ENCODE measurements around the gene ZFPL1. TPM values are rescaled to one million over a fixed set of nuclear protein-coding genes. Genes with fewer than 3 reads are reported as not detected.
A peak's percentile ranks its signal among the peaks of the same experiment; 100 is the strongest.

The ZFPL1 gene
- total and polyA plus RNA-seq, 8 donors, result 15.2 to 52.1 (median 18.3) TPM

DNA sequence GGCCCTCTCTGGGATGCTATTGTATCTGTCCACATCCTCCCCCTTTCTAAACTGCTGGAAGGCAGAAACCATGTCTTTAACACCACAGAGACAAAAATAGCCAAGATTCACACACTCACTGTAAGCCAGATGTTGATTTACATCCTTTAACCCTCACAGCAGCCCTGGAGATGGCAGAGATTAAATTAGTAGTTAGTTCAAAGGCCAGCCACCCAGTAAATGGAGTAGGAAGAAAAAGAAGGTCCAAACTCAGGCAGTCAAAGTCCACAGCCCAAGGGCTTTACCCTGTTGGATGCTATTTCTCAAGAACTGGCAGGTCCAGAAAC, 35.6 kb downstream of the ZFPL1 start:
- ATAC-seq (no peak), FAIRE-seq (no peak), DNase-seq (no peak)
- H3K27me3 ChIP-seq, result no peaks in the 10 kb centered on the region
- peaks cover 17 to 26% (median 24%) of the 10 kb centered on the region in 3 donors for H3K4me1 ChIP-seq
- TF ChIP-seq, protein P1, sequence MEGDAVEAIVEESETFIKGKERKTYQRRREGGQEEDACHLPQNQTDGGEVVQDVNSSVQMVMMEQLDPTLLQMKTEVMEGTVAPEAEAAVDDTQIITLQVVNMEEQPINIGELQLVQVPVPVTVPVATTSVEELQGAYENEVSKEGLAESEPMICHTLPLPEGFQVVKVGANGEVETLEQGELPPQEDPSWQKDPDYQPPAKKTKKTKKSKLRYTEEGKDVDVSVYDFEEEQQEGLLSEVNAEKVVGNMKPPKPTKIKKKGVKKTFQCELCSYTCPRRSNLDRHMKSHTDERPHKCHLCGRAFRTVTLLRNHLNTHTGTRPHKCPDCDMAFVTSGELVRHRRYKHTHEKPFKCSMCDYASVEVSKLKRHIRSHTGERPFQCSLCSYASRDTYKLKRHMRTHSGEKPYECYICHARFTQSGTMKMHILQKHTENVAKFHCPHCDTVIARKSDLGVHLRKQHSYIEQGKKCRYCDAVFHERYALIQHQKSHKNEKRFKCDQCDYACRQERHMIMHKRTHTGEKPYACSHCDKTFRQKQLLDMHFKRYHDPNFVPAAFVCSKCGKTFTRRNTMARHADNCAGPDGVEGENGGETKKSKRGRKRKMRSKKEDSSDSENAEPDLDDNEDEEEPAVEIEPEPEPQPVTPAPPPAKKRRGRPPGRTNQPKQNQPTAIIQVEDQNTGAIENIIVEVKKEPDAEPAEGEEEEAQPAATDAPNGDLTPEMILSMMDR (IDR thresholded peaks at IDR 0.05), result no peak
- no peak overlapping the region for H3K4me3 ChIP-seq
- H3K36me3 ChIP-seq, result peaks cover 2 to 19% (median 3%) of the 10 kb centered on the region in 3 donors
- no peaks in the 10 kb centered on the region for H3K9me3 ChIP-seq
- H3K27ac ChIP-seq, result no peak overlapping the region
- intact Hi-C loops (cut with DNase I), result loop anchor here in 1 of 3 donors (10.0 kb wide), 1 partner anchor 105 kb away; the partner anchor contains the start of gene ARL2

GRCh38 chr11:65120831-65121230, 36.8 kb downstream of the ZFPL1 start:
- Histone ChIP-seq H3K9me3 (no peaks in the 10 kb centered on the region), H3K36me3 (peaks cover 3 to 25% (median 12%) of the 10 kb centered on the region in 3 donors), H3K27me3 (no peaks in the 10 kb centered on the region), H3K4me3 (peak overlapping the region in 3 of 4 donors; percentile 63 to 95 (median 74)), H3K27ac (peak overlapping the region in 2 of 4 donors; percentile 77 to 90), H3K4me1 (peaks cover 11 to 22% (median 16%) of the 10 kb centered on the region in 3 donors)
- WGBS, 2 donors, result 56 to 58% methylated on average over 3 of the region's 3 CpGs
- TF ChIP-seq, protein P1 (IDR thresholded peaks at IDR 0.05), result no peak
- DNase-seq (peak in 2 of 6 donors; percentile 1 to 17), FAIRE-seq (no peak), ATAC-seq (no peak)
- intact Hi-C loops (cut with DNase I), result no loop called here

DNA sequence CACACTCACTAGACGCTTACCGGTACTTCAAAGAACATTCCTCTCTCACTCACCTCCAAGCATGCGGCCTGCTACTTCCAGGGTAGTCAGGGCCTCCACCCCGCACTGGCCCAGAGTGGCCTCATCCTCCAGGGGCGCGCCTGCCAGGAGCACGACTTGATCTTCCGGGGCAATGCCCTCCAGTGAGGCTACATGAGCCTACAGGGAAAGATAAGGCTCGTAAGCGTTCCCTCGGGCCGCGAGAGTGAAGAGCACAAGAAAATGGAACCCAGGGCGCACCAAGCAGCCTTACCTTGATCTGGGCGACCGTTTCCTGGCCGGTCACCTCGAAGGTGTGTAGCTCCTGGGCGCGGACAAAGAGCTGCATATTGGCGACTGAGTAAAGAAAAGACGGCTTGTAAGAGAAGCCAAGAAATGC, 37.4 kb downstream of the ZFPL1 start:
- H3K36me3 ChIP-seq, result peaks cover 3 to 31% (median 17%) of the 10 kb centered on the region in 3 donors
- H3K27ac ChIP-seq, result peak overlapping the region; percentile 77 to 90 (median 84)
- no peaks in the 10 kb centered on the region for H3K9me3 ChIP-seq
- 0 to 2% methylated on average over 22 of the region's 22 CpGs for WGBS, 2 donors
- FAIRE-seq (no peak), ATAC-seq (no peak), DNase-seq (peak in 4 of 6 donors; percentile 34 to 66 (median 55))
- TF ChIP-seq, protein P1 (IDR thresholded peaks at IDR 0.05), result no peak
- intact Hi-C loops (cut with DNase I), result no loop called here
- H3K27me3 ChIP-seq, result no peaks in the 10 kb centered on the region
- peaks cover 4 to 16% (median 9%) of the 10 kb centered on the region in 3 donors for H3K4me1 ChIP-seq
- peak overlapping the region; percentile 63 to 95 (median 78) for H3K4me3 ChIP-seq

DNA sequence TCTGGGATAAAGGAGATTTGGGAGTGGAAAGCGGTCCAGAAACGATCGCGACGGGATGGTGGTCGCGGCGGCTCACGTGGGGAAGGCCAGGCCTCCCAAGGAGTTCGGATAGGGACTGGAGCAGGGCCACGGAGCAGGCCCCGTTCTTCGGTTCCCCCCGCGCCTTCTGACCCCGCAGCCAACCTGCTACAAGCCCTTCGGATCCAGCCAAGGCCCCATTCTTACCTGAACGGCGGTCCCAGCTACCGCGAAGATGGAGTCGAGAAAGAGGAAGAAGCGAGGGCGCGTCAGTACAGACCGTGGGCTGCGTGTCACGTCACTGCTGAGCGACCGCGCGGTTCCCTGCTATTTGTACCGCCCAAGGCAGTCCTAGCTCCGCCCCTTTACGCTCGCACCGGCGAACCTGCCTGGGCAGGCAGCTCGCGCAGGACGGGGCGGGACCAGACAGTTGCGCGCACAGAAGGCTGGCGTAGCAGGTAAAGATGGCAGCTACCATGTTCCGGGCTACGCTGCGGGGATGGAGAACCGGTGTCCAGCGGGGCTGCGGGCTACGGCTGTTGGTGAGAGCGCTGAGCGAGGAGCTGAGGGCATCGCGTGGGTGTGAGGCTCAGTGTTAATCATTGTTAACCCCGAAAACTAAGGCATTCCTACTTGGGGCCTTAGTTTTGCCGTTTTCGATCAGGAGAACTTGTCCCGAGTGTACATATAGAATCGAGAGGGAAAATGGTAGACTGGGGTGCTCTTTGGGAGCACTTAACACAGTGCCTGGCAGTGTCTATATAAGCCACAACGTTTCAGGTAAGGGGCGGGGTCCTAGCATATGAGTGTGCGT, 38.1 kb downstream of the ZFPL1 start, which contains the start of the genes FAU and MRPL49:
Gene FAU, minus strand, starts transcription at position 270 of the 832 bp plus-strand sequence. CDS start 321 bp downstream, outside the sequence.
Gene MRPL49, plus strand, starts transcription at position 457 of the 832 bp plus-strand sequence. Its CDS starts 26 bp downstream, at position 483.
- Histone ChIP-seq H3K4me1 (peaks cover 3 to 13% (median 7%) of the 10 kb centered on the region in 3 donors), H3K36me3 (peaks cover 3 to 36% (median 22%) of the 10 kb centered on the region in 3 donors), H3K27ac (peak within 1 kb of the TSS; percentile 77 to 90 (median 84)), H3K9me3 (no peaks in the 10 kb centered on the region), H3K4me3 (peak within 1 kb of the TSS; percentile 63 to 95 (median 78)), H3K27me3 (no peaks in the 10 kb centered on the region)
- ATAC-seq (peak; percentile 79 to 89 (median 81)), DNase-seq (peak; percentile 98 to 99 (median 98)), FAIRE-seq (no peak)
- intact Hi-C loops (cut with DNase I), result no loop called here
- TF ChIP-seq, protein P1 (IDR thresholded peaks at IDR 0.05), result no peak
- 0% methylated on average over 60 to 64 of the region's 64 CpGs for WGBS, 2 donors

Data from pancreas (tissue), 10 donors.